Testis (tissue), 2 donors: Measurements from ENCODE around the gene TMIGD2.

Experiments
- POLR2A ChIP-seq: fragments of 450-650 bp; IDR thresholded peaks from one replicate; pipeline ENCODE4 v1.6.1; 2017; ENCODE audit warnings: antibody characterized with exemption, mild to moderate bottlenecking, moderate library complexity
- TF ChIP-seq, protein P1 (sequence below), 3 experiments: fragments of 450-650 bp in 2 of 3; fragments of 200-600 bp in 1 of 3; sonication (generic) in 1 of 3; IDR thresholded peaks; one replicate each; pipeline ENCODE4 v1.5.1; 2016 to 2019; ENCODE audit warnings: antibody characterized with exemption in 3 of 3, mild to moderate bottlenecking in 2 of 3, moderate library complexity in 1 of 3

DNA sequence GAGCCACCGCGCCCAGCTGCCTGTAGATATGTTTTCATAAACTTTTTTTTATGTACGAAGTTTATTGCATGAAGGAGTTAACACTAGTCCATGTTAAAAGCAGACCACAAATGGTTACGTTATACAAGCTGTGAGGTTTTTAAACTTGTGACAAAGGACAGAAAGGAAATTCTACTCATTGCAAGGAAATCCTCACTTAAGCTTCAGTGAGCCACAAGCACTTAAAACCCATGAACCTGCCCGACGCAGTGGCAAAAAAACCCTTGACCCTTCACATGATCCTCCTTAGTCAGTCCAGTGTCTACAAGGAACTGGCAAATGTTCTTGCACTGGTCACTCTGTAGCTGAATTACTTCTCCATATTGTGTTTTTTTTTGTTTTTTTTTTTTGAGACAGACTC lies 45.3 kb upstream of the TMIGD2 start:
- no peak for TF ChIP-seq POLR2A
- TF ChIP-seq, protein P1, sequence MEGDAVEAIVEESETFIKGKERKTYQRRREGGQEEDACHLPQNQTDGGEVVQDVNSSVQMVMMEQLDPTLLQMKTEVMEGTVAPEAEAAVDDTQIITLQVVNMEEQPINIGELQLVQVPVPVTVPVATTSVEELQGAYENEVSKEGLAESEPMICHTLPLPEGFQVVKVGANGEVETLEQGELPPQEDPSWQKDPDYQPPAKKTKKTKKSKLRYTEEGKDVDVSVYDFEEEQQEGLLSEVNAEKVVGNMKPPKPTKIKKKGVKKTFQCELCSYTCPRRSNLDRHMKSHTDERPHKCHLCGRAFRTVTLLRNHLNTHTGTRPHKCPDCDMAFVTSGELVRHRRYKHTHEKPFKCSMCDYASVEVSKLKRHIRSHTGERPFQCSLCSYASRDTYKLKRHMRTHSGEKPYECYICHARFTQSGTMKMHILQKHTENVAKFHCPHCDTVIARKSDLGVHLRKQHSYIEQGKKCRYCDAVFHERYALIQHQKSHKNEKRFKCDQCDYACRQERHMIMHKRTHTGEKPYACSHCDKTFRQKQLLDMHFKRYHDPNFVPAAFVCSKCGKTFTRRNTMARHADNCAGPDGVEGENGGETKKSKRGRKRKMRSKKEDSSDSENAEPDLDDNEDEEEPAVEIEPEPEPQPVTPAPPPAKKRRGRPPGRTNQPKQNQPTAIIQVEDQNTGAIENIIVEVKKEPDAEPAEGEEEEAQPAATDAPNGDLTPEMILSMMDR (IDR thresholded peaks at IDR 0.05), result no peak
